ENCODE data around the gene METTL22. TPM values are rescaled to one million over a fixed set of nuclear protein-coding genes. Genes with fewer than 3 reads are reported as not detected.
"Not testable (repeated sequence)": the region's sequence is repeated elsewhere in the genome, so short reads cannot be mapped to it uniquely, and the experiment has no call there.

METTL22 gene
- total RNA-seq, 1 donor from 2014 or later = 21.8 TPM

- no peak for DNase-seq (ENCODE audit: low read depth, low spot score)
These were observed 10.4 kb downstream of the METTL22 start for GRCh38 chr16:8631818-8632465.

GRCh38 chr16:8632675-8633182 is 11.2 kb downstream of the METTL22 start:
- no peak for DNase-seq (ENCODE audit: low read depth, low spot score)

- no peak for DNase-seq (ENCODE audit: low read depth, low spot score)
These were observed 13.7 kb downstream of the METTL22 start for GRCh38 chr16:8634991-8635736.

- DNase-seq (ENCODE audit: low read depth, low spot score) = no peak
These were observed 18.2 kb downstream of the METTL22 start for GRCh38 chr16:8639694-8640093.

DNA sequence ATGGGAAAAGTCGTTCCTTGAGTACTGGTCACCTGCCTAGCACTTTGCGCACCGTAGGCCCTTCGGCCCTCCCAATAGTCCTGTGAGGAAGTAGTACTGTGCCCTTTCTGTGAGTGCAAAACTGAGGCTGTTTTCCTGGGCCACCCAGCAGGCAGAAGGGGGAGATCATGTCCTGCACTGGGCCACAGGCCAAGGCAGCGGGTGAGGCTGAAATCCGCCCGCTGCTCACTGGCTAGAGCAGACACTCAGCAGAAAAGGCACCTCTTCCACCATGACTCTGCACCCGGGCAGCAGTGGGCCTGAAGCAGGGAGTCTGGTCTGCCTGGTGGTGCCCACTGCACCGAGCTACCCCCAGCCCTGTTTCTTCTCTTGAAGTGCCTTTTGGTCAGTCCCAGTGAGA is 20.2 kb downstream of the METTL22 start:
- no peak for DNase-seq (ENCODE audit: low read depth, low spot score)

DNA sequence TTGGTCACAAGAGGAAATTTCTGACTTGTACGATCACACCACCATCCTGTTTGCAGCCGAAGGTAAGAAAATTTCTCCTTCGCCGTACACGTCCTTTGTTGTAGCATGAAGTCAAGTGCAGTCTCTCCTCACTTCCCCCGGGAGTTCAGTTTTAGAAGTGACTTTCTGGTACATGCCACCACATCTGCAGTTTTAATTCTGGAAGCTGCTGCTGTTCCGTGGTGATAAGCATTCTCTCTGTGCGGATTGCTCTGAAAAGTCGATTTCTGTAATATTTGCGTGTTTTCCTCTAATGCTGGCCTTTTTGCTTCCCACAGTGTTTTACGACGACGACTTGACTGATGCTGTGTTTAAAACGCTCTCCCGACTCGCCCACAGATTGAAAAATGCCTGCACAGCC is 20.6 kb downstream of the METTL22 start:
- DNase-seq (ENCODE audit: low read depth, low spot score) = no peak

GRCh38 chr16:8644211-8645140 is 23.0 kb downstream of the METTL22 start:
- no peak for DNase-seq (ENCODE audit: low read depth, low spot score)

GRCh38 chr16:8645141-8645521 is 23.6 kb downstream of the METTL22 start:
- DNase-seq (ENCODE audit: low read depth, low spot score) = no peak

DNA sequence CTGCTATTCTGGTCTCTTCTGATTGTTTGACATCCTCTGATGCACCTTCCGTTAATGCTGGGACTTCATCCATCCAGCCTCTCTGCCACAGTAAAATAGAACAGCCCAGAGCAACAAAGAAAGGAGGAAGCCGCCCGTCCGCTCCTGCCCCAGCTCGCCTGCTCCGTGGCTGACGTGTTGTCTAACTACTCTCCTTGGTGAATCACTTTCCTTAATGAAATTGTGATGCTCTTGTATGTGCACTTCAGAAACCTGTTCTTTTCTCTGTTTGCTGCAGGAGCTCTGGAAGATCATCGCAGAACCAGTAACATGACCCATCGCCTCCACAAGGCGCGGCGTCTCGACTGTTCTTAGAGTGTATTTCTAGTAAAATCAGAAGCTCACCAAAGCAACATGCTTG is 24.3 kb downstream of the METTL22 start:
- no peak for DNase-seq (ENCODE audit: low read depth, low spot score)

GRCh38 chr16:8646326-8647053 is 25.0 kb downstream of the METTL22 start:
- DNase-seq (ENCODE audit: low read depth, low spot score) = no peak

- DNase-seq (ENCODE audit: low read depth, low spot score) = no peak
These were observed 26.3 kb downstream of the METTL22 start for GRCh38 chr16:8647721-8648318.

DNA sequence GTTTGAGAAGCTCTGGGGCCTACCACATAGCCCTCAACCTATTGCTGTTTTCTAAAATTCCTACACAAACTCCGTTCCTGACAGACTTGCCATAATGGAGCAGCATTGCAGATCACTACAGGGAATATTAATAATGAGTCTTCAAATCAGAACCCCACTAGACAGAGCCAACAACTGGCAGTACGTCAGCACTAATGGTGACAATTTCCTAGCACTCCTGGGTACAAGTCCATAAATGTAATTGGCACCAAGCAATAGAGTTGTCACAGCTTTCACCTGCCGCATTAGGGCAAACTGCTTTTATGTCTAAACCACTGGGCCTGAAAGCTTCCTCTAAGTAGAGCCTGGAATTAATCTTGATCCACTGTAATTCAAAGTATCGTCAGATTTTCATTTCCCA is 27.4 kb downstream of the METTL22 start:
- DNase-seq (ENCODE audit: low read depth, low spot score) = no peak

DNA sequence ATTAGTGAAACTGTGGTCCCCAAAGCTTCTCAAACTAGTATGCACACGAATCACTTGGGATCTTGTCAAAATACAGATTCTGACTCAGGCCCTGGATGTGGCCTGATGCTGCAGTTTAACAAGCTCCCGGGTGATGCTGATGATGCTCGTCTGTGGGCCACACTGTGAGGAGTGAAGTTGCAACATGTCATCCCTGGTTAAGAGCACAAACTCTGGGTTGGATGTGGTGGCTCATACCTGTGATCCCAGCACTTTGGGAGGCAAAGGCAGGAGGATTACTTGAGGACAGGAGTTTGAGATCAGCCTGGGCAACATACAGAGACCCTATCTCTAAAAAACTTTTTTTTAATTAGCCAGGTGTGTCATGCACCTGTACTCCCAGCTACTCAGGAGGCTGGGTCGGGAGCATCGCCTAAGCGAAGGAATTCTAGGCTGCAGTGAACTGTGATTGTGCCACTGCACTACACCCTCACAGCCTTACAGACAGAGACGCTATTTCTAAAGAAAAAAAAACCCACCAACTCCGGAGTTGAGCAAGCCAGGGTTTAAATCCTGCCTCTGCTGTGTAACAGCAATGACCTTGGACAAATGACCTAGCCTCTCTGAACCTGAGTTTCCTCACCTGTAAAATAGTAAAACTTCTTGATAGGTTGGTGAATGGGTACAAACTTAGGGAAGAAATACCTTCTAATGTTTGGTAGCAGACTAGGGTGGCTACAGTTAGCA is 28.5 kb downstream of the METTL22 start:
- DNase-seq (ENCODE audit: low read depth, low spot score) = no peak

- not testable (repeated sequence) for DNase-seq (ENCODE audit: low read depth, low spot score)
These were observed 30.5 kb downstream of the METTL22 start for GRCh38 chr16:8651958-8652357.

DNA sequence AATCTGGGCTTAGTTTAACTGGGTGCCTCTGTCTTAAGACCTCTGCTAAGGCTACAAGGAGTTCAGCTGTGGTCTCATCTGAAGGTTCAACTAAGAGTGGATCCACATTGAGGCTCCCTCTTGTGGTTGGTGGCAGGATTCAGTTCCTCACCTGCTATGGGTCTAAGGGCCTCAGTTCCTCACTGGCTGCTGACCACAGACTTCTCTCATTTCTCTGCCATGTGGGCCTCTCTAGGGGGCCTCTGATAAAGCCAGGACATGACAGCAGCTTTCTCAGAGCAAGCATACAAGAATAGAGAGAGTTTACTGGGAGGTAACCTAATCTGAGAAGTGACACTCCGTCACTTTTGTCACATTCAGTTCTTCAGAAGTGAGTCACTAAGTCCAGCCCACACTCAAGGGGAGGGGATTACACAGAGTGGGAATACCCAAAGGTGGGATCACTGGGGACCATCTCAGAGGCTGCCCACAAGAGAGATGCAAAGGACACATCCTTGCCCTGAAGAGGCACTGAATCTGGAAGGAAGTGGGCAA is 33.8 kb downstream of the METTL22 start:
- DNase-seq (ENCODE audit: low read depth, low spot score) = no peak

GRCh38 chr16:8656376-8656775 is 34.9 kb downstream of the METTL22 start:
- DNase-seq (ENCODE audit: low read depth, low spot score) = no peak

DNA sequence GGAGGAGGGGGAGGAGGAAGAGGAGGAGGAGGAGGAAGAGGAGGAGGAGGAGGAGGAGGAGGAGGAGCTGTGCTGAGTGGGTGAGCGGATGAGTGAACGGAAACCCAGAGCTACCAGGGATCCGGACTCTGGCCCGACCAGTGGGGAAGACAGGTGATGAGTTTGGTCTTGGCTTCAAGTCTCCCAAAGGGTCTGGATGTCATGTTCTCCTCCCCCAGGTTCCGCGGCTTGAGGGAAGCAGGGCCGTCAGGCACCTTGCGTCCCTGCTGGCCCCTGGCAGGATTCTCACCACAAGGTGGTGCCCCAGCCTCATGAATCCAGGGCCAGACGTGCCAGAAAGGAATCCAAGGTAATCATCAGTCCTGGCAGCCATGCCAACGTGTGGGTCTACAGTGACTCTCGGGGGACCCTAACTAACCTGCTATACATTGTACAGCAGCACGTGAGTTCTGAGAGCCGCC is 39.4 kb downstream of the METTL22 start:
- DNase-seq (ENCODE audit: low read depth, low spot score) = no peak

GRCh38 chr16:8661703-8662102 is 40.2 kb downstream of the METTL22 start:
- no peak for DNase-seq (ENCODE audit: low read depth, low spot score)

DNA sequence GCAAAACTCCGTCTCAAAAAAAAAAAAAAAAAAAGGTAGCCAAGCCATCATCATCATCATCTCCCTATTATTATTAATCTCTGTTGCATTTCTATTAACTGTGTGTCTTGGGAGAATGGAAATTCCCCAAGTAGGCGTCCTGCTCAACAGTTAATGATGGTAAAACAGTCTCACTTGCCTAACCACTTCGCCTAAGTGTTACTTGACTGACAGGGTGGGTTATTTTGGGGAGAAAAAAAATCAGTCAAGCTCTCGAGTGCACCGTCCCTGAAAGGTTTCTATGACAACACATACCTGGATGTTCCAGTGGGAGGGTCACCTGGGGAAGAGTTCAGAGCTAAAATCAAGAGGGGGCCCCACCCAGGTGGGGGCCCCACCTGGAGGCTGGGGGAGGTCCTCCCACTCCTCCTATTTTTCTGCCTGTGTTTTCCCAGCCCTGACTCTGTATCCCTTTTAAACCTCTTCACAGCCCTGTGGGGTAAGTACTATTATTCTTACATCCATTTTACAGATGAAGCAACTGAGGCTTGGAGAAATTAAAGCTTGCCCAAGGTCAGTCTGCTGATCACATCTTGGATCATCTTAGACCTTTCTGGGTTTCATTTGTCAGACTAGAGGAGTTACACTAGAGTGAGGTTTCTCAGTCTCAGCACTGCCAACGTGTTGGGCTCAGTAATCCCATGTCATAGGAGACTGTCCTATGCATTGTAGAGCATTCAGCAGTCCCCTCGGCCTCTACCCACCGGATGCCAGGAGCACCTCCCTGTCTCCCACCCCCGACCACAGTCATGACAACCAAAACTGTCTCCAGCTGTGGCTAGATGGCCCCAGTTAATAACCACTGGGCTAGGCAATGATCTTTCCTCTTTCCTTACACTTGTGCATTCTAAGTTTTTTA is 41.9 kb downstream of the METTL22 start:
- no peak for DNase-seq (ENCODE audit: low read depth, low spot score)
